B cell (primary cell): ENCODE results near the gene RPH3AL. TPM values are rescaled to one million over a fixed set of nuclear protein-coding genes. Genes with fewer than 3 reads are reported as not detected.

ENCODE experiments used
- ATAC-seq: fragments of 200-7000 bp; cut with Tn5 transposase; one replicate; pipeline ENCODE4 v1.10.0; 2021; ENCODE audit warnings: low read depth, mild to moderate bottlenecking, moderate number of reproducible peaks, moderate library complexity
- CTCF ChIA-PET: fragments of 350-600 bp; sonication (Branson Sonifier 250); formaldehyde crosslinking; loops from one replicate; lab custom pipeline; 2021; ENCODE audit warnings: antibody characterized with exemption, inconsistent platforms; lab: Charles Lee
- POLR2A ChIA-PET: fragments of 350-600 bp; sonication (Branson Sonifier 250); formaldehyde crosslinking; loops from one replicate; lab custom pipeline; 2021; ENCODE audit warnings: antibody characterized with exemption; lab: Charles Lee
- DNase-seq: peaks from one replicate; pipeline ENCODE4 v3.0.0; 2013
- H2AFZ ChIP-seq: 2 replicates; pipeline ENCODE4 v1.6.1; 2012; ENCODE audit warnings: mild to moderate bottlenecking, low read depth, low read length; ENCODE audit not compliant: insufficient read depth, poor library complexity, severe bottlenecking
- H3K27ac ChIP-seq, 2 donors: 1 replicate in 1 of 2; 2 replicates in 1 of 2; pipeline ENCODE4 v1.5.1; 2012 to 2013; ENCODE audit warnings: low read length in 2 of 2, mild to moderate bottlenecking in 2 of 2, moderate library complexity in 1 of 2
- H3K27me3 ChIP-seq, 4 experiments: fragments of 200-600 bp in 1 of 4; sonication (generic) in 1 of 4; replicated peaks in 1 of 4; 1 replicate in 2 of 4; 2 replicates in 2 of 4; pipeline versions ENCODE4 v1.6.1 to v1.7.0; 2013 to 2016; ENCODE audit warnings: low read length in 3 of 4, mild to moderate bottlenecking in 2 of 4, mixed read lengths in 1 of 4, moderate library complexity in 1 of 4; ENCODE audit not compliant: insufficient read depth in 4 of 4, control insufficient read depth in 3 of 4; ENCODE audit errors: control extremely low read depth in 1 of 4
- H3K36me3 ChIP-seq, 2 experiments: replicated peaks in 1 of 2; 1 replicate in 1 of 2; 2 replicates in 1 of 2; pipeline versions ENCODE4 v1.6.1 to v1.7.1; 2013; ENCODE audit warnings: low read length in 1 of 2; ENCODE audit not compliant: insufficient read depth in 2 of 2, control insufficient read depth in 1 of 2; ENCODE audit errors: control extremely low read depth in 1 of 2, extremely low read depth in 1 of 2
- H3K4me1 ChIP-seq, 2 donors: fragments of 200-600 bp in 1 of 2; sonication (generic) in 1 of 2; 1 replicate in 1 of 2; 2 replicates in 1 of 2; pipeline versions ENCODE4 v1.5.1 to v1.6.1; 2013 to 2017; ENCODE audit warnings: low read length in 2 of 2; ENCODE audit not compliant: control insufficient read depth in 2 of 2, insufficient read depth in 2 of 2
- H3K4me2 ChIP-seq: replicated peaks from 2 replicates; pipeline ENCODE3; 2012; ENCODE audit warnings: mild to moderate bottlenecking, low read depth, low read length; ENCODE audit not compliant: poor library complexity, severe bottlenecking
- H3K4me3 ChIP-seq, 5 experiments: fragments of 200-600 bp in 1 of 5; sonication (generic) in 1 of 5; 1 replicate in 3 of 5; 2 replicates in 2 of 5; pipeline versions ENCODE4 v1.5.1 to v1.7.0; 2011 to 2016; ENCODE audit warnings: low read length in 4 of 5, mild to moderate bottlenecking in 4 of 5, low read depth in 2 of 5, control low read depth in 1 of 5, moderate library complexity in 1 of 5; ENCODE audit not compliant: insufficient read depth in 1 of 5; ENCODE audit errors: control extremely low read depth in 1 of 5, extremely low read depth in 1 of 5
- H3K79me2 ChIP-seq: fragments of 200-600 bp; sonication (generic); one replicate; pipeline ENCODE4 v1.6.0; 2016; ENCODE audit warnings: low read length; ENCODE audit not compliant: control insufficient read depth, insufficient read depth
- H3K9ac ChIP-seq: fragments of 200-600 bp; sonication (generic); 2 replicates; pipeline ENCODE4 v1.6.1; 2017; ENCODE audit warnings: mild to moderate bottlenecking, low read length, moderate library complexity
- H3K9me3 ChIP-seq, 3 donors: one replicate each; pipeline versions ENCODE4 v1.6.1 to v1.7.1; 2013; ENCODE audit warnings: low read length in 2 of 3; ENCODE audit not compliant: control insufficient read depth in 2 of 3, insufficient read depth in 1 of 3; ENCODE audit errors: control extremely low read depth in 1 of 3
- H4K20me1 ChIP-seq: 2 replicates; pipeline ENCODE4 v1.6.0; 2012; ENCODE audit warnings: mild to moderate bottlenecking, low read length; ENCODE audit not compliant: insufficient read depth, control insufficient read depth, poor library complexity, severe bottlenecking
- H3K27ac Mint-ChIP-seq: one replicate; pipeline ENCODE4 v1.8.0; 2021; ENCODE audit warnings: mixed read lengths
- H3K27me3 Mint-ChIP-seq: one replicate; pipeline ENCODE4 v1.8.0; 2021; ENCODE audit warnings: mixed read lengths
- H3K4me1 Mint-ChIP-seq: one replicate; pipeline ENCODE4 v1.8.0; 2021; ENCODE audit warnings: mixed read lengths
- H3K4me3 Mint-ChIP-seq: one replicate; pipeline ENCODE4 v1.8.0; 2021; ENCODE audit warnings: mixed read lengths
- H3K9me3 Mint-ChIP-seq: one replicate; pipeline ENCODE4 v1.8.0; 2022; ENCODE audit warnings: mixed read lengths; ENCODE audit not compliant: insufficient read depth
- EZH2 ChIP-seq: IDR thresholded peaks from 2 replicates; pipeline ENCODE4 v1.6.1; 2012; ENCODE audit warnings: borderline replicate concordance, low read depth, mild to moderate bottlenecking, moderate library complexity, low read length; ENCODE audit not compliant: insufficient read depth, poor library complexity, severe bottlenecking
- WGBS: methylation state at CpG from one replicate; pipeline ENCODE4 v1.1.5; 2013; ENCODE audit warnings: missing lambda C conversion rate; ENCODE audit not compliant: insufficient coverage; 5-methylcytosine and 5-hydroxymethylcytosine counted together
- intact Hi-C: fragments of 100-400 bp; cut with micrococcal nuclease; formaldehyde crosslinking; loops from one replicate; pipeline ENCODE4 v1.10.0; 2022
- polyA plus RNA-seq: library from polyadenylated mRNA; depleted of rRNA; stranded (reverse); fragments of >200 nt; gene quantifications from 2 replicates; pipeline ENCODE4 v1.2.3, GENCODE V29; 2012
- total RNA-seq, 2 donors: library from RNA; stranded (reverse); fragments of 120-200 nt in 1 of 2; gene quantifications; 1 replicate in 1 of 2; 2 replicates in 1 of 2; pipeline versions ENCODE4 v1.2.3 to v1.2.4, GENCODE V29; 2013 to 2022
- TF ChIP-seq, protein P1 (sequence below): fragments of 200-600 bp; IDR thresholded peaks from one replicate; pipeline ENCODE4 v1.8.0; 2022; ENCODE audit warnings: antibody characterized with exemption, mild to moderate bottlenecking

The RPH3AL gene
- total and polyA plus RNA-seq, 2 donors (not counting 1 experiment from before 2014, with no cell fraction given): 10.8 to 13.3 TPM

DNA sequence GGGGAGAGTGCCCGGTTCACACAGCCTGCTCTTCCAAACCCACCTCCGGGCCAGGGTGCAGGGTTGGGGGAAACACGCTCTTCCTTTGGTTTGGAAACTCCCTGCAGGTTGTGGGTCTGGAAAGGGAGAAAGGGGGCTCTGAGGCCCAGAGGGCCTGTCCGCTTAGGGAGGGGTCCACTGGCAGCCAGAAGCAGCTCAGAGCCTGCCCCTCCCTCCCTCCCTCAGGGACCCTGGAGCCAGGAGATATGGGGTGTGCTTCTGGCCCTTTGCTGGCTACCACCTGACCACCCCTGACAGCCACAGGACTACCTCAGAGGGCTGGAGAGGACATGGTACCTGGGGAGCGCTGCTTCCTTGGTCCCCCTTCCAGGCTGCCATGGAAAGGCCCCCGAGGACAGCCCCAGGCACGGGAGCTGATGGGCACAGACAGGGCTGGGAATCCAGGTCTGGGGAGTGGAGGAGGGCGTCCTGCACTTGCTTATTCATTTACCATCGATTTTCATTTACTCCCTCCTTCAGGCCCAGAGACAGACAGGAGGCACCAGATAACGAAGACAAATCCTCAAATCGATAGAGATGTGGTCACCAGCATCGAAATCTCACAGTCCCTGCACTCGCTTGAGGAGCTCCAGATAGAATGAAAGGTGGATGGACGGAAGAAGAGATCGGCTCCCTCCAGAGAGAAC, 122.8 kb downstream of the RPH3AL start:
- Histone ChIP-seq H3K4me3 (no peak overlapping the region), H3K4me1 (no peaks in the 10 kb centered on the region), H3K9me3 (peaks cover 0 to 6% (median 0%) of the 10 kb centered on the region in 3 donors), H3K27me3 (peaks cover 0 to 4% (median 0%) of the 10 kb centered on the region in 4 experiments), H3K4me2 (no peak overlapping the region), H3K79me2 (no peaks in the 10 kb centered on the region), H3K9ac (no peak overlapping the region), H3K27ac (no peak overlapping the region), H4K20me1 (no peaks in the 10 kb centered on the region), H2AFZ (no peak overlapping the region), H3K36me3 (no peaks in the 10 kb centered on the region)
- Mint-ChIP-seq H3K4me1 (no peaks in the 10 kb centered on the region), H3K27me3 (no peaks in the 10 kb centered on the region), H3K27ac (no peak overlapping the region), H3K9me3 (no peaks in the 10 kb centered on the region), H3K4me3 (no peak overlapping the region)
- ATAC-seq (no peak), DNase-seq (no peak)
- ChIA-PET POLR2A (no interaction called here), CTCF (no interaction called here)
- WGBS: 90% methylated on average over 8 of the region's 15 CpGs
- no peak for TF ChIP-seq EZH2
- TF ChIP-seq, protein P1, sequence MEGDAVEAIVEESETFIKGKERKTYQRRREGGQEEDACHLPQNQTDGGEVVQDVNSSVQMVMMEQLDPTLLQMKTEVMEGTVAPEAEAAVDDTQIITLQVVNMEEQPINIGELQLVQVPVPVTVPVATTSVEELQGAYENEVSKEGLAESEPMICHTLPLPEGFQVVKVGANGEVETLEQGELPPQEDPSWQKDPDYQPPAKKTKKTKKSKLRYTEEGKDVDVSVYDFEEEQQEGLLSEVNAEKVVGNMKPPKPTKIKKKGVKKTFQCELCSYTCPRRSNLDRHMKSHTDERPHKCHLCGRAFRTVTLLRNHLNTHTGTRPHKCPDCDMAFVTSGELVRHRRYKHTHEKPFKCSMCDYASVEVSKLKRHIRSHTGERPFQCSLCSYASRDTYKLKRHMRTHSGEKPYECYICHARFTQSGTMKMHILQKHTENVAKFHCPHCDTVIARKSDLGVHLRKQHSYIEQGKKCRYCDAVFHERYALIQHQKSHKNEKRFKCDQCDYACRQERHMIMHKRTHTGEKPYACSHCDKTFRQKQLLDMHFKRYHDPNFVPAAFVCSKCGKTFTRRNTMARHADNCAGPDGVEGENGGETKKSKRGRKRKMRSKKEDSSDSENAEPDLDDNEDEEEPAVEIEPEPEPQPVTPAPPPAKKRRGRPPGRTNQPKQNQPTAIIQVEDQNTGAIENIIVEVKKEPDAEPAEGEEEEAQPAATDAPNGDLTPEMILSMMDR: no peak
- intact Hi-C loops: no loop called here

DNA sequence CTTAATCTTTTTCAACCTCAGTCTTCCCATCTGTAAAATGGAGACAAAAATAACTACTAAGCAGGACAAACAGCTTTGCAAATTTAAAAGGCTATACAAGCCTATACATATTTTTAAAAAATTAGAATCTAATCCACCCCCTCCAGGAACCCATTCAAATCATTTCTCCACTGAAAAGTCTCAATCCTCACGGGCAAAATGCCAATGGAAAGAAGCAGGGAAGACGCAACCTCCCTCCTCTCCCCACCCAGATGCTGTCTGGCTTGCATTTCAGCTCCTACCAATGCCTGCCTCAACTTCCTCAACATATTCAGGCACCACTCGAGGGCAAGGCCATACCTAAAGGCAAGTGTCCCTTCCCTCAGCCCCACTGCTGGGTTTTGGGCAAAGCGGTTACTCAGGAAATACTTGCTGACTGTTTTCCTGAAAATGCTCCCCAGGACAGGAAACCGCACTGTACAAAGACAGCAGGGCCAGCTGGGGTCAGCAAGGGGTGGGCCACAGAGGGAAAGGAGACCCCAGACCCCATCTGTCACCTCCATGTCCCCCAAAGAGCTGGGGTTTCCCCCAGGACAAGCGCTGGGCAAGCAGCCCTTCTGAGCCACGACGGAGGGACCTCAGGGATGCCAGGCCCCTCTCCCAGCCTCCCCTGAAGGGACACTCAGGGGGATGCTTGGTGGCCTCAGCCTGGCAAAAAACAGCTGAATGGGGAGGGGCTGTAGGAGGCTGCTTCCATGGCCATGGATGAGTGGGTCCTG, 123.5 kb downstream of the RPH3AL start:
- TF ChIP-seq EZH2: no peak
- TF ChIP-seq, protein P1: no peak
- DNase-seq (no peak), ATAC-seq (no peak)
- Histone ChIP-seq H3K9ac (no peak overlapping the region), H3K27ac (no peak overlapping the region), H3K36me3 (no peaks in the 10 kb centered on the region), H3K9me3 (peaks cover 0 to 6% (median 0%) of the 10 kb centered on the region in 3 donors), H3K79me2 (no peaks in the 10 kb centered on the region), H3K27me3 (peaks cover 0 to 4% (median 0%) of the 10 kb centered on the region in 4 experiments), H3K4me3 (no peak overlapping the region), H4K20me1 (no peaks in the 10 kb centered on the region), H2AFZ (no peak overlapping the region), H3K4me1 (no peaks in the 10 kb centered on the region), H3K4me2 (no peak overlapping the region)
- ChIA-PET CTCF (no interaction called here), POLR2A (no interaction called here)
- no peaks in the 10 kb centered on the region for H3K9me3 Mint-ChIP-seq
- H3K4me3 Mint-ChIP-seq: no peak overlapping the region
- H3K4me1 Mint-ChIP-seq: no peaks in the 10 kb centered on the region
- no peak overlapping the region for H3K27ac Mint-ChIP-seq
- 68% methylated on average over 7 of the region's 8 CpGs for WGBS
- no peaks in the 10 kb centered on the region for H3K27me3 Mint-ChIP-seq
- intact Hi-C loops: no loop called here
